Measurements from ENCODE around the gene SDCBP2.

- TF ChIP-seq POLR2A (IDR thresholded peaks at IDR 0.05; ENCODE audit: low read depth, low read length) (no peak), SMC3 (IDR thresholded peaks at IDR 0.05; ENCODE audit: low read depth, low read length) (no peak), MXI1 (IDR thresholded peaks at IDR 0.05; ENCODE audit: borderline replicate concordance, low read depth, low read length) (no peak), RFX5 (IDR thresholded peaks at IDR 0.05; ENCODE audit: low read depth, low read length) (no peak), NFE2L2 (IDR thresholded peaks at IDR 0.05; ENCODE audit: low read depth, low read length) (no peak), CEBPB (IDR thresholded peaks at IDR 0.05; ENCODE audit: low read depth, low read length) (no peak), RCOR1 (IDR thresholded peaks at IDR 0.05; ENCODE audit: insufficient replicate concordance, low read length) (no peak), RAD21 (IDR thresholded peaks at IDR 0.05; ENCODE audit: low read length) (no peak), MAFK (IDR thresholded peaks at IDR 0.05; ENCODE audit: low read depth, low read length) (no peak), BHLHE40 (IDR thresholded peaks at IDR 0.05; ENCODE audit: low read depth, low read length) (no peak), MAZ (IDR thresholded peaks at IDR 0.05; ENCODE audit: borderline replicate concordance, low read depth, low read length) (no peak), USF2 (IDR thresholded peaks at IDR 0.05; ENCODE audit: low read depth, low read length) (no peak)
- TF ChIP-seq, protein P1, sequence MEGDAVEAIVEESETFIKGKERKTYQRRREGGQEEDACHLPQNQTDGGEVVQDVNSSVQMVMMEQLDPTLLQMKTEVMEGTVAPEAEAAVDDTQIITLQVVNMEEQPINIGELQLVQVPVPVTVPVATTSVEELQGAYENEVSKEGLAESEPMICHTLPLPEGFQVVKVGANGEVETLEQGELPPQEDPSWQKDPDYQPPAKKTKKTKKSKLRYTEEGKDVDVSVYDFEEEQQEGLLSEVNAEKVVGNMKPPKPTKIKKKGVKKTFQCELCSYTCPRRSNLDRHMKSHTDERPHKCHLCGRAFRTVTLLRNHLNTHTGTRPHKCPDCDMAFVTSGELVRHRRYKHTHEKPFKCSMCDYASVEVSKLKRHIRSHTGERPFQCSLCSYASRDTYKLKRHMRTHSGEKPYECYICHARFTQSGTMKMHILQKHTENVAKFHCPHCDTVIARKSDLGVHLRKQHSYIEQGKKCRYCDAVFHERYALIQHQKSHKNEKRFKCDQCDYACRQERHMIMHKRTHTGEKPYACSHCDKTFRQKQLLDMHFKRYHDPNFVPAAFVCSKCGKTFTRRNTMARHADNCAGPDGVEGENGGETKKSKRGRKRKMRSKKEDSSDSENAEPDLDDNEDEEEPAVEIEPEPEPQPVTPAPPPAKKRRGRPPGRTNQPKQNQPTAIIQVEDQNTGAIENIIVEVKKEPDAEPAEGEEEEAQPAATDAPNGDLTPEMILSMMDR (conservative IDR thresholded peaks at IDR 0.05; ENCODE audit: low read depth, low read length), result no peak
These were observed 29.4 kb downstream of the SDCBP2 start for GRCh38 chr20:1299522-1299921.

Measured in IMR-90 (cell line).